H1 (cell line): ENCODE results near the gene CERS3. TPM values are rescaled to one million over a fixed set of nuclear protein-coding genes. Genes with fewer than 3 reads are reported as not detected.

Experiments used
- CTCF ChIA-PET: fragments of 300-600 bp; sonication (Branson Sonifier 250); formaldehyde crosslinking; loops from one replicate; lab custom pipeline; 2021; ENCODE audit not compliant: partially characterized antibody; lab: Charles Lee
- POLR2A ChIA-PET: fragments of 300-600 bp; sonication (Branson Sonifier 250); formaldehyde crosslinking; loops from one replicate; lab custom pipeline; 2021; ENCODE audit warnings: inconsistent platforms; ENCODE audit not compliant: partially characterized antibody; lab: Charles Lee
- DNase-seq, 2 experiments: peaks; one replicate each; pipeline versions ENCODE4 v3.0.0 to v3.0.0-alpha.2; 2010 to 2022; ENCODE audit warnings: low spot score in 2 of 2, low read depth in 1 of 2, mixed read lengths in 1 of 2
- FAIRE-seq: peaks from 2 replicates; lab custom pipeline; 2011; peaks lifted over from hg19 to GRCh38; lab: Jason Lieb, UNC
- H2AFZ ChIP-seq: 2 replicates; pipeline ENCODE4 v1.8.1; 2012; ENCODE audit warnings: low read length, inconsistent platforms
- H2AK5ac ChIP-seq: 2 replicates; pipeline ENCODE4 v1.6.1; 2013; ENCODE audit warnings: low read depth, low read length
- H2BK120ac ChIP-seq: replicated peaks from 2 replicates; pipeline ENCODE3; 2013; ENCODE audit warnings: low read depth, low read length, inconsistent platforms
- H2BK12ac ChIP-seq: 2 replicates; pipeline ENCODE4 v1.6.1; 2013; ENCODE audit warnings: low read depth, low read length
- H2BK15ac ChIP-seq: 2 replicates; pipeline ENCODE4 v1.6.1; 2013; ENCODE audit warnings: low read length
- H2BK20ac ChIP-seq: 2 replicates; pipeline ENCODE4 v1.6.1; 2013; ENCODE audit warnings: low read length
- H2BK5ac ChIP-seq: 2 replicates; pipeline ENCODE4 v1.6.1; 2013; ENCODE audit warnings: low read depth, low read length
- H3K14ac ChIP-seq: 2 replicates; pipeline ENCODE4 v1.6.1; 2013; ENCODE audit warnings: inconsistent platforms; ENCODE audit not compliant: insufficient read length
- H3K18ac ChIP-seq: 2 replicates; pipeline ENCODE4 v1.6.1; 2013; ENCODE audit warnings: low read length; ENCODE audit errors: extremely low read depth
- H3K23ac ChIP-seq: 2 replicates; pipeline ENCODE4 v1.6.1; 2013; ENCODE audit warnings: inconsistent platforms; ENCODE audit not compliant: insufficient read length
- H3K23me2 ChIP-seq: 2 replicates; pipeline ENCODE4 v1.6.1; 2013; ENCODE audit warnings: low read depth, low read length
- H3K27ac ChIP-seq: 2 replicates; pipeline ENCODE4 v1.6.1; 2011; ENCODE audit warnings: low read depth, low read length, inconsistent platforms
- H3K27me3 ChIP-seq, 4 experiments: replicated peaks in 1 of 4; 1 replicate in 1 of 4; 2 replicates in 3 of 4; pipeline versions ENCODE4 v1.6.1 to v1.8.1; 2011 to 2013; ENCODE audit warnings: low read length in 3 of 4, mild to moderate bottlenecking in 3 of 4, inconsistent platforms in 2 of 4, mixed read lengths in 2 of 4, moderate library complexity in 1 of 4; ENCODE audit not compliant: control insufficient read depth in 3 of 4, insufficient read depth in 3 of 4; ENCODE audit errors: extremely low read depth in 1 of 4
- H3K36me3 ChIP-seq, 4 experiments: 2 replicates each; pipeline versions ENCODE4 v1.6.1 to v1.8.1; 2011 to 2013; ENCODE audit warnings: mild to moderate bottlenecking in 4 of 4, low read length in 3 of 4, moderate library complexity in 2 of 4, control low read depth in 1 of 4, inconsistent platforms in 1 of 4; ENCODE audit not compliant: insufficient read depth in 4 of 4, control insufficient read depth in 2 of 4
- H3K4ac ChIP-seq: replicated peaks from 2 replicates; pipeline ENCODE3; 2013; ENCODE audit warnings: low read length, low read depth, mixed read lengths, inconsistent platforms; ENCODE audit not compliant: insufficient read length
- H3K4me1 ChIP-seq, 4 experiments: replicated peaks in 1 of 4; 1 replicate in 1 of 4; 2 replicates in 3 of 4; pipeline versions ENCODE4 v1.6.1 to v1.8.1; 2011 to 2013; ENCODE audit warnings: low read length in 3 of 4, inconsistent platforms in 2 of 4, mixed read lengths in 1 of 4; ENCODE audit not compliant: insufficient read depth in 4 of 4, control insufficient read depth in 3 of 4
- H3K4me2 ChIP-seq, 2 experiments: 2 replicates each; pipeline versions ENCODE4 v1.6.1 to v1.8.1; 2011 to 2013; ENCODE audit warnings: low read depth in 2 of 2, low read length in 2 of 2, control low read depth in 1 of 2, inconsistent platforms in 1 of 2, mild to moderate bottlenecking in 1 of 2; ENCODE audit not compliant: insufficient read depth in 1 of 2
- H3K4me3 ChIP-seq, 4 experiments: fragments of 200-600, 300-600 bp in 1 of 4; sonication (generic), shearing (Covaris generic), sonication (Bioruptor Twin) in 1 of 4; 2 replicates each; pipeline versions ENCODE4 v1.5.1 to v1.8.1; 2011 to 2016; ENCODE audit warnings: low read length in 4 of 4, low read depth in 3 of 4, control low read depth in 2 of 4, inconsistent platforms in 2 of 4, mild to moderate bottlenecking in 2 of 4, mixed read lengths in 1 of 4, moderate library complexity in 1 of 4; ENCODE audit not compliant: insufficient read depth in 2 of 4; ENCODE audit errors: extremely low read depth in 1 of 4
- H3K56ac ChIP-seq: replicated peaks from 2 replicates; pipeline ENCODE3; 2013; ENCODE audit warnings: low read depth, mild to moderate bottlenecking, mixed read lengths, low read length, inconsistent platforms; ENCODE audit not compliant: insufficient read length
- H3K79me1 ChIP-seq: 2 replicates; pipeline ENCODE4 v1.6.1; 2013; ENCODE audit warnings: low read depth, low read length, control low read depth
- H3K79me2 ChIP-seq, 2 experiments: 2 replicates each; pipeline versions ENCODE4 v1.6.1 to v1.8.1; 2012 to 2013; ENCODE audit warnings: low read length in 2 of 2, mild to moderate bottlenecking in 2 of 2, inconsistent platforms in 1 of 2; ENCODE audit not compliant: insufficient read depth in 2 of 2, control insufficient read depth in 1 of 2
- H3K9ac ChIP-seq, 4 experiments: replicated peaks in 1 of 4; 1 replicate in 1 of 4; 2 replicates in 3 of 4; pipeline versions ENCODE4 v1.6.1 to v1.8.1; 2011 to 2013; ENCODE audit warnings: low read depth in 3 of 4, low read length in 3 of 4, control low read depth in 2 of 4, mild to moderate bottlenecking in 2 of 4, moderate library complexity in 2 of 4, inconsistent platforms in 1 of 4; ENCODE audit errors: extremely low read depth in 1 of 4
- H3K9me3 ChIP-seq, 2 experiments: 2 replicates each; pipeline versions ENCODE4 v1.6.1 to v1.8.1; 2012 to 2013; ENCODE audit warnings: mild to moderate bottlenecking in 2 of 2, moderate library complexity in 2 of 2, control low read depth in 1 of 2, inconsistent platforms in 1 of 2, low read depth in 1 of 2, low read length in 1 of 2, mixed read lengths in 1 of 2; ENCODE audit not compliant: insufficient read depth in 2 of 2
- H4K20me1 ChIP-seq, 2 experiments: replicated peaks in 1 of 2; 2 replicates each; pipeline versions ENCODE3 to v1.8.1; 2011 to 2013; ENCODE audit warnings: inconsistent platforms in 2 of 2, low read length in 2 of 2, mild to moderate bottlenecking in 1 of 2; ENCODE audit not compliant: insufficient read depth in 2 of 2, control insufficient read depth in 1 of 2
- H4K5ac ChIP-seq: 2 replicates; pipeline ENCODE4 v1.6.1; 2013; ENCODE audit warnings: low read length, low read depth, mixed read lengths, inconsistent platforms; ENCODE audit not compliant: insufficient read length
- H4K8ac ChIP-seq: 2 replicates; pipeline ENCODE4 v1.8.0; 2013; ENCODE audit warnings: mild to moderate bottlenecking, moderate library complexity, low read length, inconsistent platforms; ENCODE audit not compliant: insufficient read depth; ENCODE audit errors: extremely low read depth
- H4K91ac ChIP-seq: replicated peaks from 2 replicates; pipeline ENCODE3; 2013; ENCODE audit warnings: low read length, mixed read lengths, inconsistent platforms; ENCODE audit not compliant: insufficient read length
- ASH2L ChIP-seq: fragments of 200-600, 300-600 bp; sonication (generic); IDR thresholded peaks from one replicate; pipeline ENCODE4 v1.7.1; 2017; ENCODE audit warnings: low read length
- EP300 ChIP-seq, 2 experiments: IDR thresholded peaks; 1 replicate in 1 of 2; 2 replicates in 1 of 2; pipeline ENCODE4 v1.6.1; 2011 to 2012; ENCODE audit warnings: low read depth in 2 of 2, low read length in 2 of 2, mild to moderate bottlenecking in 2 of 2, borderline replicate concordance in 1 of 2, inconsistent platforms in 1 of 2, moderate library complexity in 1 of 2
- HDAC2 ChIP-seq, 2 experiments: fragments of 300-600 bp in 1 of 2; sonication (generic) in 1 of 2; IDR thresholded peaks; 2 replicates each; pipeline ENCODE4 v1.6.1; 2011 to 2012; ENCODE audit warnings: low read depth in 2 of 2, low read length in 2 of 2, mild to moderate bottlenecking in 2 of 2, moderate library complexity in 2 of 2, borderline replicate concordance in 1 of 2, inconsistent platforms in 1 of 2
- POU5F1 ChIP-seq: IDR thresholded peaks from 2 replicates; pipeline ENCODE4 v1.6.1; 2011; ENCODE audit warnings: low read depth, mild to moderate bottlenecking, low read length, moderate library complexity
- TAF1 ChIP-seq: IDR thresholded peaks from 2 replicates; pipeline ENCODE4 v1.6.1; 2011; ENCODE audit warnings: mild to moderate bottlenecking, low read depth, low read length
- WGBS, 2 experiments: shearing (Covaris generic) in 1 of 2; methylation state at CpG; one replicate each; pipeline versions ENCODE4 v1.1.6 to v1.1.7; 2013 to 2015; ENCODE audit warnings: low lambda C conversion rate in 2 of 2, mixed read lengths in 2 of 2, inconsistent platforms in 1 of 2, low coverage in 1 of 2, missing lambda C conversion rate in 1 of 2; ENCODE audit not compliant: insufficient replicate concordance in 2 of 2, insufficient coverage in 1 of 2, insufficient read length in 1 of 2; ENCODE audit errors: extremely low coverage in 1 of 2, missing lambda C conversion rate in 1 of 2; 5-methylcytosine and 5-hydroxymethylcytosine counted together
- polyA plus RNA-seq, 7 experiments: library from polyadenylated mRNA; depleted of rRNA in 3 of 7; stranded (reverse) in 5 of 7; unstranded in 2 of 7; fragments of >200 nt in 5 of 7; fragments of 200-250 nt in 2 of 7; gene quantifications; 1 replicate in 5 of 7; 2 replicates in 1 of 7; 4 replicates in 1 of 7; pipeline versions ENCODE4 v1.2.1 to v1.2.3, GENCODE V29; 2011 to 2013; ENCODE audit warnings: missing spikeins in 2 of 7, mixed read lengths in 2 of 7
- total RNA-seq: library from RNA; stranded (reverse); fragmentation: NEBNext Ultra II Directional; extraction: Animal tissue kit (Norgen Biotek cat#: 25700); gene quantifications from 2 replicates; pipeline ENCODE4 v1.2.1, GENCODE V29; 2021

CERS3 gene
- total and polyA plus RNA-seq, 2 of the 8 experiments (the other 6 are each of a cell fraction or from before 2014, with no cell fraction given), result 0.62 TPM; not detected in 1

- no peak overlapping the region for H4K8ac ChIP-seq
- peaks cover 38 to 55% of the 10 kb centered on the region in 2 experiments; a peak in 3 of 4 replicates for H3K9me3 ChIP-seq
- no peak overlapping the region for H2AFZ ChIP-seq
- H3K4me3 ChIP-seq, result no peak overlapping the region
- H2BK15ac ChIP-seq, result no peak overlapping the region
- no peak overlapping the region for H3K23ac ChIP-seq
- H2AK5ac ChIP-seq, result no peak overlapping the region
- H3K23me2 ChIP-seq, result no peaks in the 10 kb centered on the region
- FAIRE-seq, result no peak
- no peak overlapping the region for H4K5ac ChIP-seq
- H3K4ac ChIP-seq, result no peak overlapping the region
- no peak overlapping the region for H3K14ac ChIP-seq
- H3K18ac ChIP-seq, result no peak overlapping the region
- H3K27ac ChIP-seq, result no peak overlapping the region
- DNase-seq, result no peak
- ChIA-PET CTCF (no interaction called here), POLR2A (no interaction called here)
- no peaks in the 10 kb centered on the region for H3K79me2 ChIP-seq
- no peaks in the 10 kb centered on the region for H3K4me1 ChIP-seq
- no peak overlapping the region for H2BK5ac ChIP-seq
- no peak overlapping the region for H2BK12ac ChIP-seq
- no peak overlapping the region for H4K91ac ChIP-seq
- H3K36me3 ChIP-seq, result no peaks in the 10 kb centered on the region
- H4K20me1 ChIP-seq, result no peaks in the 10 kb centered on the region
- H2BK20ac ChIP-seq, result no peak overlapping the region
- no peaks in the 10 kb centered on the region for H3K27me3 ChIP-seq
- no peak overlapping the region for H3K4me2 ChIP-seq
- TF ChIP-seq ASH2L (no peak), POU5F1 (no peak), EP300 (IDR thresholded peaks at IDR 0.05; ENCODE audit: borderline replicate concordance in 1 of 2, low read depth in 2 of 2, low read length in 2 of 2) (no peak), HDAC2 (IDR thresholded peaks at IDR 0.05; ENCODE audit: borderline replicate concordance in 1 of 2, low read depth in 2 of 2, low read length in 2 of 2) (no peak), TAF1 (no peak)
- no peak overlapping the region for H2BK120ac ChIP-seq
- WGBS, 2 experiments, result no CpG with 5 or more reads among the region's 1 CpG
- no peak overlapping the region for H3K56ac ChIP-seq
- H3K79me1 ChIP-seq, result no peaks in the 10 kb centered on the region
- H3K9ac ChIP-seq, result no peak overlapping the region
Observed at GRCh38 chr15:100533886-100534285, 5.1 kb upstream of the CERS3 start.
